ENCODE measurements around the gene ATP1B1. TPM values are rescaled to one million over a fixed set of nuclear protein-coding genes. Genes with fewer than 3 reads are reported as not detected.

ATP1B1 gene
- total RNA-seq, 1 experiment from 2014 or later: 44.4 TPM

GRCh38 chr1:169111472-169111871, 5.0 kb downstream of the ATP1B1 start:
- Histone ChIP-seq H3K18ac (ENCODE audit: insufficient read length, low read depth, low read length) (no peak overlapping the region), H2AK5ac (ENCODE audit: insufficient read length, low read length) (no peak overlapping the region), H3K23ac (ENCODE audit: insufficient read length, low read depth, low read length) (no peak overlapping the region), H2BK120ac (ENCODE audit: low read depth, low read length, poor library complexity, severe bottlenecking) (no peak overlapping the region), H3K9me3 (ENCODE audit: control insufficient read depth, low read depth, low read length) (no peaks in the 10 kb centered on the region), H2BK20ac (ENCODE audit: low read depth, low read length, poor library complexity, severe bottlenecking) (no peak overlapping the region), H3K14ac (ENCODE audit: insufficient read depth, low read length) (no peak overlapping the region), H4K91ac (ENCODE audit: insufficient read length, low read depth, low read length) (no peak overlapping the region), H3K4me1 (ENCODE audit: insufficient read depth, low read length) (peaks cover 14% of the 10 kb centered on the region; the same call in 1 of the 2 replicates), H2BK15ac (ENCODE audit: low read depth, low read length) (no peak overlapping the region), H3K4ac (ENCODE audit: low read depth, low read length) (no peak overlapping the region), H2BK12ac (ENCODE audit: insufficient read length, low read depth, low read length) (no peak overlapping the region), H3K56ac (ENCODE audit: insufficient read length, low read depth, low read length) (no peak overlapping the region), H3K9ac (ENCODE audit: extremely low read depth, insufficient read length, low read length) (no peak overlapping the region), H2AFZ (ENCODE audit: low read length) (no peak overlapping the region), H4K20me1 (ENCODE audit: control insufficient read depth, insufficient read depth, insufficient read length) (no peaks in the 10 kb centered on the region), H3K79me1 (ENCODE audit: insufficient read depth, low read depth, low read length, poor library complexity, severe bottlenecking) (no peaks in the 10 kb centered on the region), H3K23me2 (ENCODE audit: insufficient read length, low read depth, low read length, poor library complexity, severe bottlenecking) (peaks cover 11% of the 10 kb centered on the region), H3K27me3 (ENCODE audit: insufficient read depth, low read length) (no peaks in the 10 kb centered on the region), H3K4me2 (ENCODE audit: insufficient read depth, insufficient read length, low read length) (no peak overlapping the region), H4K8ac (replicated peaks; ENCODE audit: insufficient read length, low read depth, low read length) (no peak overlapping the region), H3K27ac (ENCODE audit: insufficient read length, low read depth, low read length) (no peak overlapping the region), H3T11ph (ENCODE audit: low read length) (no peak overlapping the region), H3K79me2 (ENCODE audit: insufficient read depth, low read length) (peaks cover 35% of the 10 kb centered on the region; the same call in 1 of the 2 replicates), H2BK5ac (ENCODE audit: insufficient read length, low read length) (no peak overlapping the region), H4K5ac (ENCODE audit: insufficient read length, low read depth, low read length) (no peak overlapping the region)
- Mint-ChIP-seq H3K27me3 (ENCODE audit: low read depth) (no peaks in the 10 kb centered on the region; the same call in 1 of the 2 replicates), H3K4me1 (peaks cover 57 to 64% of the 10 kb centered on the region in 2 experiments), H3K4me3 (no peak overlapping the region), H3K27ac (no peak overlapping the region), H3K9me3 (no peaks in the 10 kb centered on the region; a peak in 1 of 5 replicates), H3K36me3 (ENCODE audit: insufficient read depth in 1 of 3, low read depth in 3 of 3) (peaks cover 29 to 49% (median 48%) of the 10 kb centered on the region in 3 experiments; a peak in 6 of 7 replicates)
- DNase-seq: no peak
- no peak for TF ChIP-seq CTCF (conservative IDR thresholded peaks at IDR 0.05)
- WGBS (ENCODE audit: extremely low coverage, insufficient read length, low lambda C conversion rate): no CpG with 5 or more reads among the region's 6 CpGs

Measured in H9 (cell line).